Measurements from ENCODE around the gene SRC. TPM values are rescaled to one million over a fixed set of nuclear protein-coding genes. Genes with fewer than 3 reads are reported as not detected.

SRC gene
- total and polyA plus RNA-seq, 2 of the 8 experiments (the other 6 are each of a cell fraction or from before 2014, with no cell fraction given): 27.6 to 28.8 TPM

DNA sequence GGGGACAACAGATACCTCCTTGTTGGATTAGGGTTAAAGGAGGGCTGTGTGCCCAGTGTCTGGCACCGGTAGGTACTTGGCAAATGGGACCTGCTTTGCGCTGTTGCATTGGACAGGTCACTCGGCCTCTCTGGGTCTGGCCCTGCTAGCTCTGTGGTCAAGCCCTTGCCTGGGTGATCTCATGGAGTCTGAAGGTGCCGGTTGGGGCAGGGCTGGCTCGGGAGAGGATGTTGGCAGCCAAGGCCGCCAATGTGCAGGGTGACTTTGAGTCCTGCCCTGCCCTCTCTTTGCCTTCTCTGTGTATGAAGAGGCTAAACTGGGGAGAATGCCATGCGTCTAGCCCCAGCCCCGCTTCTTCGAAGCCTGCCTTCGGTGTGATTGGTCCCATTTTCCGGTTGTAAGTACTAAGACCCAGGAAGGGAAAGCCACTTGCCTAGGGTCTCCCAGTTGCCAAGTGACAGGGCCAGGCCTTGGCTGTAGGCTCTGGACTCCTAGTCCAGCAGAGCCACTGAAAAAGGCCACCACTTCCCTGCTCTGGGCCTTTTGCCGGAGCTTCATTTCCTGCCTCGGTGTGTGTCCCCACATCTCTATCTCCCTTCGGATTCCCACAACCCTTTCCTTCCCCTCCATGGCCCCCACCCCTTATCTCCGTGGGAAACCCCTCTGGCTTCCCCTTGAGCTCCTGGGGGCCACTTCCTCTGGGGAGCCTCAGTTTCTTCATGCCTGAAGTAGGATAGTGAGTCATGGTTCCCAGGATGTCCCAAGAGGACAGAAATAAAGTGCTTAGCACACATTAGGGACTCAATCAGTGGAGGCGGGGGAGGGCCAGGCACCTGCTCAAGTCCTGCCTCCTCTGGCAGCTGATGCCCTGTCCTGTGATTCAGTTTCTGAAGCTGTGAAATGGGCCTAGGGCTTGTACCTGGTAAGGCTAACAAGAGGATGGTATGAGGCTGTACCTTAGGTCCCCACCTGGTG, 3.9 kb downstream of the SRC start:
- H2AK5ac ChIP-seq (ENCODE audit: low read depth, low read length): no peak overlapping the region
- no peak overlapping the region for H3K4me3 ChIP-seq (ENCODE audit: extremely low read depth in 1 of 4, insufficient read depth in 2 of 4, low read depth in 3 of 4, low read length in 4 of 4)

More for the DNA sequence above, 3.9 kb downstream of the SRC start:
- Histone ChIP-seq H3K18ac (ENCODE audit: extremely low read depth, low read length) (no peak overlapping the region), H3K9me3 (ENCODE audit: insufficient read depth in 2 of 2, low read depth in 1 of 2, low read length in 1 of 2) (no peaks in the 10 kb centered on the region), H2AFZ (ENCODE audit: low read length) (no peak overlapping the region), H3K27ac (ENCODE audit: low read depth, low read length) (no peak overlapping the region), H3K9ac (replicated peaks in 1 of 4; ENCODE audit: extremely low read depth in 1 of 4, low read depth in 3 of 4, low read length in 3 of 4) (no peak overlapping the region), H4K8ac (ENCODE audit: extremely low read depth, insufficient read depth, low read length) (no peak overlapping the region), H3K79me2 (ENCODE audit: control insufficient read depth in 1 of 2, insufficient read depth in 2 of 2, low read length in 2 of 2) (peaks cover 6 to 79% of the 10 kb centered on the region in 2 experiments; a peak in 3 of 4 replicates), H2BK15ac (ENCODE audit: low read length) (no peak overlapping the region), H3K27me3 (replicated peaks in 1 of 4; ENCODE audit: control insufficient read depth in 3 of 4, extremely low read depth in 1 of 4, insufficient read depth in 3 of 4, low read length in 3 of 4) (no peaks in the 10 kb centered on the region), H2BK5ac (ENCODE audit: low read depth, low read length) (0 out of 2 replicates have a peak overlapping the region, but pooled peaks have one; percentile 26), H3K79me1 (ENCODE audit: low read depth, low read length) (peaks cover 21% of the 10 kb centered on the region), H4K91ac (replicated peaks; ENCODE audit: insufficient read length, low read length) (no peak overlapping the region), H2BK12ac (ENCODE audit: low read depth, low read length) (no peak overlapping the region), H3K23me2 (ENCODE audit: low read depth, low read length) (no peaks in the 10 kb centered on the region; the same call in 1 of the 2 replicates), H4K5ac (ENCODE audit: insufficient read length, low read depth, low read length) (no peak overlapping the region), H3K14ac (ENCODE audit: insufficient read length) (no peak overlapping the region), H3K4me2 (ENCODE audit: insufficient read depth in 1 of 2, low read depth in 2 of 2, low read length in 2 of 2) (no peak overlapping the region), H3K4ac (replicated peaks; ENCODE audit: insufficient read length, low read depth, low read length) (no peak overlapping the region), H3K56ac (replicated peaks; ENCODE audit: insufficient read length, low read depth, low read length) (no peak overlapping the region), H3K4me1 (replicated peaks in 1 of 4; ENCODE audit: control insufficient read depth in 3 of 4, insufficient read depth in 4 of 4, low read length in 3 of 4) (peaks cover 0 to 11% (median 6%) of the 10 kb centered on the region in 4 experiments; a peak in 4 of 7 replicates), H2BK120ac (replicated peaks; ENCODE audit: low read depth, low read length) (no peak overlapping the region), H4K20me1 (replicated peaks in 1 of 2; ENCODE audit: control insufficient read depth in 1 of 2, insufficient read depth in 2 of 2, low read length in 2 of 2) (peaks cover 3 to 21% of the 10 kb centered on the region in 2 experiments), H3K36me3 (ENCODE audit: control insufficient read depth in 2 of 4, insufficient read depth in 4 of 4, low read length in 3 of 4) (peaks cover 0 to 4% (median 0%) of the 10 kb centered on the region in 4 experiments; a peak in 3 of 8 replicates), H2BK20ac (ENCODE audit: low read length) (no peak overlapping the region), H3K23ac (ENCODE audit: insufficient read length) (no peak overlapping the region)
- no peak for TF ChIP-seq SP2 (IDR thresholded peaks at IDR 0.05; ENCODE audit: low read length)
- 0 out of 3 replicates have a peak, but pooled peaks of 1 of the 2 experiments have one; percentile 23 for TF ChIP-seq POLR2A (IDR thresholded peaks at IDR 0.05; ENCODE audit: control extremely low read depth in 1 of 2, low read depth in 2 of 2, low read length in 2 of 2)
- no peak for TF ChIP-seq TBP (IDR thresholded peaks at IDR 0.05; ENCODE audit: low read depth, low read length)
- DNase-seq (ENCODE audit: low read depth in 1 of 2, low spot score in 2 of 2) (no peak), FAIRE-seq (no peak)
- 88% methylated on average over 16 of the region's 16 CpGs; no CpG with 5 or more reads in 1 of the 2 experiments for WGBS, 2 experiments (ENCODE audit: extremely low coverage in 1 of 2, insufficient coverage in 1 of 2, insufficient read length in 1 of 2, insufficient replicate concordance in 2 of 2, low coverage in 1 of 2, low lambda C conversion rate in 2 of 2, missing lambda C conversion rate in 1 of 2)
- POLR2A ChIA-PET (ENCODE audit: partially characterized antibody): interaction anchor here (0.6 to 8.3 kb wide), 6 partner anchors 12 to 34 kb away, joined by 3 to 50 read pairs (median 3); no protein-coding TSS in a partner anchor
- CTCF ChIA-PET (ENCODE audit: partially characterized antibody): interaction anchor here (1.9 to 2.8 kb wide), 2 partner anchors 35 to 80 kb away, joined by 9 to 11 read pairs; no protein-coding TSS in a partner anchor

Data from H1 (cell line).